HepG2 (cell line): ENCODE measurements around the gene MTRR. TPM values are rescaled to one million over a fixed set of nuclear protein-coding genes. Genes with fewer than 3 reads are reported as not detected.
A peak's percentile ranks its signal among the peaks of the same experiment; 100 is the strongest.

Source experiments
- ATAC-seq: fragments of 200-7000 bp; cut with Tn5 transposase; 3 replicates; pipeline ENCODE4 v1.9.1; 2020; ENCODE audit warnings: mild to moderate bottlenecking, moderate library complexity
- BruUV-seq: library from RNA; stranded (reverse); fragments of 400-500 nt; replicated peaks from 2 replicates; lab custom pipeline; 2021; lab: Mats Ljungman, UMichigan
- CTCF ChIA-PET: fragments of 300-600 bp; formaldehyde crosslinking; extraction: SDS; loops from one replicate; lab custom pipeline; 2021; ENCODE audit warnings: low total read pairs, inconsistent platforms, low intra/inter-chr PET ratio; lab: Yijun Ruan, JAX
- POLR2A ChIA-PET: fragments of 350-600 bp; sonication (Branson Sonifier 250); formaldehyde crosslinking; loops from one replicate; lab custom pipeline; 2020; ENCODE audit warnings: antibody characterized with exemption, inconsistent platforms; lab: Yijun Ruan, JAX
- DNase-seq: peaks from one replicate; pipeline ENCODE4 v3.0.0-alpha.2; 2015; ENCODE audit warnings: low spot score
- FAIRE-seq: peaks from 3 replicates; lab custom pipeline; 2011; peaks lifted over from hg19 to GRCh38; lab: Jason Lieb, UNC
- H2AFZ ChIP-seq: one replicate; pipeline ENCODE4 v1.6.1; 2011; ENCODE audit warnings: low read length, inconsistent platforms
- H3K27ac ChIP-seq: fragments of 300-600 bp; 3 replicates; pipeline ENCODE4 v1.8.0; 2011; ENCODE audit warnings: mixed run types, mild to moderate bottlenecking, mixed read lengths, low read length, inconsistent platforms; ENCODE audit not compliant: insufficient read depth; ENCODE audit errors: extremely low read length
- H3K27me3 ChIP-seq, 2 experiments: fragments of 200-600 bp in 1 of 2; 2 replicates in 1 of 2; 3 replicates in 1 of 2; pipeline versions ENCODE4 v1.6.0 to v1.8.0; 2011; ENCODE audit warnings: low read length in 2 of 2, mild to moderate bottlenecking in 2 of 2, moderate library complexity in 2 of 2, inconsistent platforms in 1 of 2; ENCODE audit not compliant: insufficient read depth in 2 of 2, control insufficient read depth in 1 of 2
- H3K36me3 ChIP-seq, 2 experiments: fragments of 200-600 bp in 1 of 2; replicated peaks in 1 of 2; 2 replicates in 1 of 2; 3 replicates in 1 of 2; pipeline versions ENCODE4 v1.5.1 to v1.8.0; 2011; ENCODE audit warnings: low read length in 2 of 2, inconsistent platforms in 1 of 2; ENCODE audit not compliant: insufficient read depth in 2 of 2, control insufficient read depth in 1 of 2
- H3K4me1 ChIP-seq: 2 replicates; pipeline ENCODE4 v1.5.1; 2012; ENCODE audit warnings: low read length, inconsistent platforms; ENCODE audit not compliant: insufficient read depth
- H3K4me2 ChIP-seq: 2 replicates; pipeline ENCODE4 v1.6.0; 2011; ENCODE audit warnings: low read depth, low read length, inconsistent platforms
- H3K4me3 ChIP-seq, 3 experiments: fragments of 200-600 bp in 1 of 3; sonication (generic), shearing (Covaris generic) in 1 of 3; replicated peaks in 1 of 3; 2 replicates each; pipeline ENCODE4 v1.5.1; 2011 to 2016; ENCODE audit warnings: low read length in 3 of 3, inconsistent platforms in 2 of 3, low read depth in 2 of 3, mild to moderate bottlenecking in 2 of 3, control low read depth in 1 of 3, mixed read lengths in 1 of 3; ENCODE audit not compliant: insufficient read depth in 1 of 3
- H3K79me2 ChIP-seq: one replicate; pipeline ENCODE4 v1.6.1; 2011; ENCODE audit warnings: low read length, inconsistent platforms; ENCODE audit not compliant: insufficient read depth
- H3K9ac ChIP-seq: 2 replicates; pipeline ENCODE4 v1.6.0; 2011; ENCODE audit warnings: mild to moderate bottlenecking, low read depth, low read length, inconsistent platforms; ENCODE audit not compliant: insufficient read depth
- H3K9me3 ChIP-seq: 2 replicates; pipeline ENCODE4 v1.5.1; 2012; ENCODE audit warnings: mild to moderate bottlenecking, low read length
- H4K20me1 ChIP-seq: 2 replicates; pipeline ENCODE4 v1.6.0; 2011; ENCODE audit warnings: inconsistent platforms, mild to moderate bottlenecking, low read length, moderate library complexity; ENCODE audit not compliant: insufficient read depth
- LRRFIP1 ChIP-seq: sonication (generic); formaldehyde crosslinking; conservative IDR thresholded peaks from 2 replicates; pipeline ENCODE4 v1.4.0; 2020; ENCODE audit warnings: missing genetic modification reagents
- NR0B2 ChIP-seq: sonication (generic); formaldehyde crosslinking; IDR thresholded peaks from 2 replicates; pipeline ENCODE4 v1.4.0; 2020; ENCODE audit warnings: mild to moderate bottlenecking, missing genetic modification reagents
- RCOR2 ChIP-seq: IDR thresholded peaks from 2 replicates; pipeline ENCODE4 v1.6.1; 2016; ENCODE audit warnings: missing biosample characterization, missing genetic modification reagents
- TP53 ChIP-seq: sonication (generic); formaldehyde crosslinking; conservative IDR thresholded peaks from 2 replicates; pipeline ENCODE4 v1.4.0; 2020; ENCODE audit warnings: missing genetic modification reagents
- TRAFD1 ChIP-seq: sonication (generic); formaldehyde crosslinking; IDR thresholded peaks from 2 replicates; pipeline ENCODE4 v1.5.1; 2020; ENCODE audit warnings: missing genetic modification reagents, mild to moderate bottlenecking, borderline replicate concordance
- ZNF232 ChIP-seq: sonication (generic); formaldehyde crosslinking; IDR thresholded peaks from 2 replicates; pipeline ENCODE4 v1.4.0; 2020; ENCODE audit warnings: missing genetic modification reagents, borderline replicate concordance
- ZNF326 ChIP-seq: sonication (generic); formaldehyde crosslinking; IDR thresholded peaks from 2 replicates; pipeline ENCODE4 v1.4.0; 2020; ENCODE audit warnings: missing genetic modification reagents, borderline replicate concordance
- ZNF629 ChIP-seq: sonication (generic); formaldehyde crosslinking; conservative IDR thresholded peaks from 2 replicates; pipeline ENCODE4 v1.5.0; 2020; ENCODE audit warnings: missing genetic modification reagents
- ZNF7 ChIP-seq: IDR thresholded peaks from 2 replicates; pipeline ENCODE4 v1.6.1; 2016; ENCODE audit warnings: missing biosample characterization, missing genetic modification reagents
- ZNF709 ChIP-seq: sonication (generic); formaldehyde crosslinking; IDR thresholded peaks from 2 replicates; pipeline ENCODE4 v1.5.0; 2020; ENCODE audit warnings: mild to moderate bottlenecking, missing genetic modification reagents
- ZNF768 ChIP-seq: sonication (generic); formaldehyde crosslinking; IDR thresholded peaks from 2 replicates; pipeline ENCODE4 v1.4.0; 2020; ENCODE audit warnings: missing genetic modification reagents
- WGBS: methylation state at CpG from one replicate; pipeline ENCODE4 v1.1.6; 2017; ENCODE audit warnings: low lambda C conversion rate; 5-methylcytosine and 5-hydroxymethylcytosine counted together
- in situ Hi-C: cut with HindIII; loops from 2 replicates; pipeline ENCODE4 v1.10.0; 2017; ENCODE audit warnings: low pct_unique_long_range_greater_than_20kb; ENCODE audit not compliant: extremely low pct_ligation_motif_present
- intact Hi-C: fragments of 100-400 bp; cut with micrococcal nuclease; formaldehyde crosslinking; loops from one replicate; pipeline ENCODE4 v1.10.0; 2022; ENCODE audit not compliant: unreplicated experiment
- polyA plus RNA-seq, 8 experiments: library from polyadenylated mRNA; depleted of rRNA in 3 of 8; stranded (reverse) in 7 of 8; unstranded in 1 of 8; fragments of >200 nt; fragmentation: Illumina TruSeq in 4 of 8; extraction: Trizol in 4 of 8; gene quantifications; 2 replicates each; pipeline versions ENCODE4 v1.2.1 to v1.2.3, GENCODE V29; 2011 to 2016; ENCODE audit warnings: low read depth in 4 of 8, missing spikeins in 1 of 8, mixed read lengths in 1 of 8; ENCODE audit not compliant: insufficient read depth in 1 of 8
- total RNA-seq, 5 experiments: library from RNA; depleted of rRNA; stranded (reverse); fragments of >200 nt; fragmentation: Illumina TruSeq; extraction: Trizol; gene quantifications; 2 replicates each; pipeline ENCODE4 v1.2.3, GENCODE V29; 2016; ENCODE audit warnings: low read depth in 1 of 5

MTRR gene
- total and polyA plus RNA-seq, 2 of the 13 experiments (the other 11 are each of a cell fraction or from before 2014, with no cell fraction given) = 39.2 to 59.2 TPM

- Histone ChIP-seq H3K4me3 (no peak overlapping the region), H3K4me1 (peaks cover 3% of the 10 kb centered on the region), H2AFZ (no peak overlapping the region), H3K27me3 (no peaks in the 10 kb centered on the region), H3K36me3 (peaks cover 6 to 19% of the 10 kb centered on the region in 2 experiments; a peak in 4 of 5 replicates), H3K9me3 (no peaks in the 10 kb centered on the region), H3K9ac (no peak overlapping the region), H4K20me1 (no peaks in the 10 kb centered on the region), H3K27ac (no peak overlapping the region), H3K79me2 (no peaks in the 10 kb centered on the region), H3K4me2 (no peak overlapping the region)
- WGBS = 81% methylated on average over 5 of the region's 5 CpGs
- POLR2A ChIA-PET = no interaction called here
- ATAC-seq (peak; percentile 32), DNase-seq (no peak), FAIRE-seq (no peak)
- intact Hi-C loops = loop anchor here (5.0 kb wide), 1 partner anchor 265 kb away; no protein-coding TSS in a partner anchor
- no TSS peak for BruUV-seq
- TF ChIP-seq ZNF709 (CRISPR knock-in tag) (no peak), RCOR2 (CRISPR knock-in tag) (no peak), ZNF7 (CRISPR knock-in tag) (no peak), ZNF768 (CRISPR knock-in tag) (no peak), LRRFIP1 (no peak), ZNF629 (CRISPR knock-in tag) (no peak), ZNF326 (no peak), NR0B2 (CRISPR knock-in tag) (no peak), ZNF232 (CRISPR knock-in tag) (no peak), TP53 (CRISPR knock-in tag) (no peak), TRAFD1 (CRISPR knock-in tag) (no peak)
- in situ Hi-C loops = no loop called here
- CTCF ChIA-PET = no interaction called here
Observed at GRCh38 chr5:7857361-7857760, 11.6 kb upstream of the MTRR start.
